GM21423 (cell line): ENCODE measurements around the gene ACAD8.
"Not testable (repeated sequence)": the region's sequence is repeated elsewhere in the genome, so short reads cannot be mapped to it uniquely, and the experiment has no call there.

ENCODE experiments used
- ATAC-seq: cut with Tn5 transposase; IDR thresholded peaks from one replicate; pipeline ENCODE4 v1.9.1; 2021; ENCODE audit warnings: mild to moderate bottlenecking, moderate library complexity; ENCODE audit not compliant: unreplicated experiment

ACAD8 gene

DNA sequence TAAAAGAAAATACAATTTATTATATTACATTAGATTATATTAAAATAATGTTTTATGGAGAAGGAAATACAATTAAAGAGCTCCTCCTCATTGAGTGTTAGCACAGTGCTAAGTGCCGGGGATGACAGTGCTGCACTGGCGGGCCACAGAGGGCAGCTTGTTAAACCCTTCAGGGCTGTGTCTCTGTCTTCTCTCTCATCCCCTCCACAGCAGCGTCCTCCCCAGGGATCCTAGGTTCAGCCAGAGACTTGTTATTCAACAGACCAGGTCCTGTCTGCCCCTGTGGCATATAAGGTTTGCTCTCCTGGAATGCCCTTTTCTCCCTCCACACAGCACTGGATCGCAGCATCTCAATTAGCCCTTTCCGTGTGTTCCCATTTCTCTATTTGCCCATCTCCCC, 14.4 kb upstream of the ACAD8 start:
- ATAC-seq = no peak

DNA sequence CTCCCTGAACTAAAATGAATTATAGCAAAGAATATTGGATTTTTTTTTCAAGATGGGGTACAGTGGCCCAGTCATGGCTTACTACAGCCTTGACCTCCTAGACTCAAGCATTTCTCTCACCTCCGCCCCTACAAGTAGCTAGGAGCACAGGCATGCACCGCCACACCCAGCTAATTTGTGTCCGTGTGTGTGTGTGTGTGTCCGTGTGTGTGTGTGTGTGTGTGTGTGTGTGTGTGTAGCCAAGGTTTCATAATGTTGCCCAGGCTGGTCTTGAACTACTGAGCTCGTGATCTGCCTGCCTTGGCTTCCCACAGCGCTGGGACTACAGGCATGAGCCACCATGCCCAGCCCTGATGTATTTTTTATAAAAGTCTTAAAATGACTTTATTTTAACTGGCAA, 12.8 kb upstream of the ACAD8 start:
- no peak for ATAC-seq

GRCh38 chr11:134242376-134242775, 11.0 kb upstream of the ACAD8 start:
- no peak for ATAC-seq

DNA sequence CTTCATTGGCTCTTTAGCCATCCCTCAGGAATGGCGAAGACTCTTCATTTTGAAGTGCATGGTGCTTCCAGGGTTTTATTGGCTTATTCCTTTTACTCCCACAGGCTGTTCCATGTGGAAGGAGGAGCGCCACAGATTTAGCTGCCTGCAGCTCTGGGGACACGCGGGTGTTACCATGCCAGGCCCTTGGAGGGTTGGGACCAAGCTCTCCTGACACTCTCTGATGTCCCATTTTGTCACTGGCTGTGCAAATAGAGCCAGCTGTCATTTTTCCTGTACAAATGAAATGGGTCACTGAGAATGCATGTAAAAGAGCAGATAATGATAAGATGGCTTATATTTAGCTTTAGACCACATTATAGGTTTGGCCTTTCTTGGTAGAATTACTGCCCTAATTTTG, 9.5 kb upstream of the ACAD8 start:
- ATAC-seq = no peak

GRCh38 chr11:134244593-134244992, 8.8 kb upstream of the ACAD8 start:
- ATAC-seq = peak; percentile 81

DNA sequence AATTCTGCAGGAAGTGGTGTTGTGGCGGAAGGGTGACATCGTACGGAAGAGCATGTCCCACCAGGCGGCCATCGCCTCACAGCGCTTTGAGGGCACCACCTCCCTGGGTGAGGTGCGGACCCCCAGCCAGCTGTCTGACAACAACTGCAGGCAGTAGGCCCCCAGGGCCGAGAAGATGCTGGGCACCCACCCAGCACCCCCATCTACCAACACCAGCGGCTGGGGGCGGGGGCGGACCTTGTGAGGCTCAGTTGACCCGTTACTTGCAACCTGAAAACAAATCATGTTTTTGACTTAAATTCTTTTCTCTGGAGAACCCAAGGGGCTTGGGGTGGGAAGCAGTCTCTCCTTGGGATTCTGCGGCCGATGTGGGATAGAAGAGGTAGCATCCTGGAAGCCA, 7.9 kb upstream of the ACAD8 start:
- ATAC-seq = no peak

DNA sequence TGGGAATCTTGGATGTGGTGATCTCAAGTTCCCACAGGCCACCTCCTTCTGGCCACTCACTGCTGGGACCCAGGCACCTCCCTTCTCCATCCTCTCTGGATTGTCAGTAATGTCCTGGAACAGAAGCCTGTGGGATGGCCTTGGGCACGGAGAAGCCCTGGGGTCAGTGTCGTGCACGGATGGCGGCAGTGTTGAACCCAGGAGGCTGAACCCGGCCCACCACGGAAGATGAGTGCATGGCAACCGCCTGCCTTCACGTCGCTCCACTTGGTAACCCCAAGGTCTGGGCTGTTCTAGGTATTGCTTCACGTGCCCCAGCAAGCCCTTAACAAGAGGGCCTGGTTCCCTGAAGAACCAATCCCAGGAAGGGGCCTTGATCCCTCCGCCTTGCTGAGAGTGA, 7.3 kb upstream of the ACAD8 start:
- no peak for ATAC-seq

DNA sequence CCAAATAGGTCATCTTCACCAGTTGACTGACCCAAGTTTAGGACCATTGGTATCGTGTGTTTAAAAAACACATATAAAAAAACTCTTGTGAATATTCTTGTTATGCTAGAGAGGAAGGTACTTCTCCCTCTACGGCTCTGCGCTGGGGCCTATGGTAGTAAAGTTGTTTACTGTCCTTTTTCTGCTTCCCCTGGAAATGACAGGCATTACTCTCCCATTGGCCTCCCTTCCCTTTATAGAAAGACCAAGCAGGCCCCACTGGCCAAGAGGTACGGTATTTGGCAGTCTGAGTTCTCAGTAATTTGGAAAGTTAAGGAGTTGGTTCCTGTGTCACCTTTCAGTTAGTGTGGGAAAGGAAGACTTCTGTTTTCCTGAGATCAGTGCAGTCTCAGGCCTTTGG, 6.7 kb upstream of the ACAD8 start:
- no peak for ATAC-seq

DNA sequence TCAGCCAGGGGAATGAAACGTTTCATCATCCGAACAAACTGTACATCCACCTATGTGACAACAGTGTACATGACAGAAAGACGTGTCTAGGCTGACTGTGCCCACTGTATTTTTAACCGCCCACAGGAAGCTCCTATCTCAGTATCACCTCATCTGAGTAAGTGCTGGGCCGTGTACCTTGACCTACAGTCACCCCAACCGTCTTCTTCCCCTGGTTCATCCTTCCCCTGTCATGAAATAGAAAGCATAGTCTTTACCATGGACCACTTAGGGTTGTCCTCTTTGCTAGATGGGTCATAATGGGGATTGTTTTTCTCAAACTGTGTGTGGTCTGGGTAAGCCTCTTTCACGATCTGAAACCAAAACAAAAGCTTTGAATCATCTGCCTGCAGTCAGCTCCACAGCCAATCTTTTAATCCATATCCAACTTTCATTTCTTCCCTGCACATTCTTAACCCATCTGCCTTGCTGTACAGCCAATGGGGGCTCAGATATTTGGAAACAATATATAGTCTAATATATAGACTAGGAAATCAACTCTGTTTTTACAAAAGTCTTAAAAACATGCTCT, 4.4 kb upstream of the ACAD8 start:
- ATAC-seq = no peak

DNA sequence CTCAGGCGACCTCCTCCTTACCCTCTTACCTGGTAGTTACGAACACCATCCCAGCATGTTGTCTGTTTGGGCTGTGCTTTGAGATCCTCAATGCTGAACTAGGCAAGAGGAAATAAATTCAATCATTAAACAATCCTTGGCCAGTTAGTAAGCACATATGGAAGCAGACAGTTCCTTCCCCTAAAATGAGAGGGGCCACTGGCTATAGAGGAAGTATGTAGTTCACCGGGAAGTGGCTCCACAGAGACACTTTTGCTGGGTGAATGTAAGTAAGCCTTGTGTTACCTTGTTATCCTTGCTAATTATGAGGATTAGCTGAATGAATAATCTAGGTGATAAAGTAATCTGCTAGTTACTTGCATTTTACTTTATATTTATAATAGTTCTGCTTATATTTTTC, 3.1 kb upstream of the ACAD8 start:
- ATAC-seq = no peak

DNA sequence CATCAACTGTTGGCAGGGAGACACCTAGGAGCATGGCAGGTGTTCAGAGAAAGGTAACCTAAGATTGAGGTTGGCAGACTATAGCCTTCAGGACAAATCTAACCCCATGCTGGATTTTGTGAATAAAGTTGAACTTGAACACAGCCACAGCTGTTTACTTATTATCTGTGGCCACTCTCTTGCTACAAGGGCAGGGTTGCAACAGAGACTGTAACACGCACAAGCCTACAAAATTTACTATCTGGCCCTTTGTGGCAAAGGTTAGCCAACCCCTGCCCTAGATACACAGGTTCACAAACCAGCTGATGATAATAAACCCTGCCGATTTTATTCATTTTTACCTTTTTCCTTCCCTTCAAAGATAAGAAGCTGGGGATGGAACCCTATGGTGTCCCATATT, 2.7 kb upstream of the ACAD8 start:
- no peak for ATAC-seq

GRCh38 chr11:134252346-134253187, 801 bp upstream of the ACAD8 start:
- peak; percentile 25 for ATAC-seq

- ATAC-seq = no peak
Observed at GRCh38 chr11:134254433-134255183, 1.2 kb downstream of the ACAD8 start.

GRCh38 chr11:134255184-134255561, 1.8 kb downstream of the ACAD8 start:
- ATAC-seq = not testable (repeated sequence)

DNA sequence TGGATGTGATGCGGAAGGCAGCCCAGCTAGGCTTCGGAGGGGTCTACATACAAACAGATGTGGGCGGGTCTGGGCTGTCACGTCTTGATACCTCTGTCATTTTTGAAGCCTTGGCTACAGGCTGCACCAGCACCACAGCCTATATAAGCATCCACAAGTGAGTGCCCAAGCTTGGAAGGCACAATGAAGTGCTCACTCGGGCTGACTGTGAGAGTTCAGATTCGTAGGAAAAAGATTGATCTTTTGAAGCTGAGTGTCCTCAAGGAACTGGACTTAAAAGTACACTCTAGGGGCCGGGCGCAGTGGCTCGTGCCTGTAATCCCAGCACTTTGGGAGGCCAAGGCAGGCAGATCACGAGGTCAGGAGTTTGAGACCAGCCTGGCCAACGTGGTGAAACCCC, 3.7 kb downstream of the ACAD8 start:
- ATAC-seq = no peak

GRCh38 chr11:134258577-134258976, 5.2 kb downstream of the ACAD8 start:
- ATAC-seq = no peak

GRCh38 chr11:134260503-134260902, 7.1 kb downstream of the ACAD8 start:
- ATAC-seq = no peak

DNA sequence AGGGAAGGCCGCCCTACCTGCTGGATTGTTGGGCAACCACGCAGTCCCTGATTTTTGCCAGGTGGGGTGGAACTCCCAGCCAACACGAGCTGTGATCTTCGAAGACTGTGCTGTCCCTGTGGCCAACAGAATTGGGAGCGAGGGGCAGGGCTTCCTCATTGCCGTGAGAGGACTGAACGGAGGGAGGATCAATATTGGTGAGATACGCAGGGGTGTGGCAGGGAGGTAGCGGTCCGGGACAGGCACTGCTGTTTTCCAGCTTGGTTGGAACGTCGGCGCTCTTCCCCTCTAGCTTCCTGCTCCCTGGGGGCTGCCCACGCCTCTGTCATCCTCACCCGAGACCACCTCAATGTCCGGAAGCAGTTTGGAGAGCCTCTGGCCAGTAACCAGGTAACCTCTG, 7.6 kb downstream of the ACAD8 start:
- no peak for ATAC-seq

- no peak for ATAC-seq
Observed at GRCh38 chr11:134261626-134262488, 8.5 kb downstream of the ACAD8 start.

DNA sequence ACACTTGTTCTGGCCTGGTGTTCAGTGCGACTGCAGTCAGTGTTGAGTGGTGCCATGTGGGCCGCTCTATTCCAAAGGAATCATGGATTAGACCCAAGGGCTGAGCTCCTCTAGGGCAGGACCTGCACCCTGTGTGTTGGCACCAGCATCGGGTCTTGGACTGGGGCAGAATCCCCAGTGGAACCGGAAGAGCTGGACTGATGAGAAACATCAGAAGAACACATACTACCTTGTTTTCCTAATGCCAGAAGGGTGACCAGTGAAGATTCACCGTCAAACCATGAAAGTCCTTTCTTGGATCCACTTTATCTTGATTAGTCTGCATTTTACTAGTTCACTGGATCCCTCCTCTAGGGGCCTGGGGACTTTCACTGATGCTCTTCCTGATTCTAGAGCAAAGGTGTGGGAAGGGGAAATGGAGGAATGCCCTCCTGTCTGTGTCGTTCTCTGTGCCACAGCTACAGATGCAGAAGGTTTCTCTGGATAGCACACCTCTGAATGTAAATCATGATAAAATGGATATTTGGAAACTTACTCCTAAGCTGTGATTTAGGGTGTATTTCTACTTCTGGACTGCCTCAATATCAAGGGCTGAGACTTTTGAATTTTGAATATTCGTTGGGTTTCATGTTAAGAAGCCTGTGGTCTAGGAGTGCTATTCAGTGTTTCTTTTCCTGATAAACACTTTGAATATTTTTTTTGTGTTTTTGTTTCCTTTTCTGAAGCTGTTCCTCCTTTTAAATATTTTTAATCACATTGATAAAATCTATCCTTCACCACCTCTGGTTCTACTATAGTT, 11.8 kb downstream of the ACAD8 start:
- ATAC-seq = no peak
